SK-N-SH (cell line): ENCODE measurements around the gene PIP5KL1. TPM values are rescaled to one million over a fixed set of nuclear protein-coding genes. Genes with fewer than 3 reads are reported as not detected.

Experiments
- CTCF ChIA-PET: fragments of 300-600, 350-600 bp; formaldehyde crosslinking; extraction: SDS; loops from one replicate; lab custom pipeline; 2021; lab: Yijun Ruan, JAX
- POLR2A ChIA-PET: fragments of 350-600 bp; sonication (Branson Sonifier 250); formaldehyde crosslinking; extraction: SDS; loops from one replicate; lab custom pipeline; 2020; ENCODE audit warnings: antibody characterized with exemption, inconsistent platforms; lab: Yijun Ruan, JAX
- DNase-seq: peaks from one replicate; pipeline ENCODE4 v3.0.0; 2012
- H2AFZ ChIP-seq: fragments of 200-600 bp; sonication (generic); 2 replicates; pipeline ENCODE4 v1.8.1; 2016; ENCODE audit warnings: antibody characterized with exemption, mild to moderate bottlenecking, low read depth
- H3F3A ChIP-seq: fragments of 200-600 bp; sonication (generic); replicated peaks from 2 replicates; pipeline ENCODE3; 2016; ENCODE audit warnings: antibody characterized with exemption, mild to moderate bottlenecking; ENCODE audit not compliant: insufficient read depth
- H3K27ac ChIP-seq, 2 experiments: fragments of 200-500 bp in 1 of 2; fragments of 200-600 bp in 1 of 2; sonication (Bioruptor generic) in 1 of 2; sonication (generic), shearing (Covaris generic) in 1 of 2; 2 replicates each; pipeline versions ENCODE4 v1.5.1 to v1.6.1; 2014 to 2016; ENCODE audit warnings: low read depth in 2 of 2, inconsistent platforms in 1 of 2, low read length in 1 of 2, mild to moderate bottlenecking in 1 of 2, mixed read lengths in 1 of 2
- H3K27me3 ChIP-seq: fragments of 200-600 bp; sonication (generic), shearing (Covaris generic); 2 replicates; pipeline ENCODE4 v1.6.1; 2016; ENCODE audit warnings: mixed run types; ENCODE audit not compliant: insufficient read depth
- H3K36me3 ChIP-seq, 2 experiments: fragments of 200-500 bp in 1 of 2; fragments of 200-600 bp in 1 of 2; sonication (Bioruptor generic) in 1 of 2; sonication (generic) in 1 of 2; replicated peaks in 1 of 2; 2 replicates each; pipeline versions ENCODE3 to v1.5.1; 2014 to 2016; ENCODE audit warnings: low read length in 1 of 2, mild to moderate bottlenecking in 1 of 2; ENCODE audit not compliant: insufficient read depth in 2 of 2, control insufficient read depth in 1 of 2
- H3K4me1 ChIP-seq, 2 experiments: fragments of 200-500 bp in 1 of 2; fragments of 200-600 bp in 1 of 2; sonication (Bioruptor generic) in 1 of 2; sonication (generic), shearing (Covaris generic) in 1 of 2; 2 replicates each; pipeline versions ENCODE4 v1.5.1 to v1.6.1; 2014 to 2016; ENCODE audit warnings: low read depth in 1 of 2, low read length in 1 of 2, mixed run types in 1 of 2; ENCODE audit not compliant: insufficient read depth in 2 of 2, control insufficient read depth in 1 of 2
- H3K4me2 ChIP-seq: fragments of 200-600 bp; sonication (generic), shearing (Covaris generic); 2 replicates; pipeline ENCODE4 v1.6.1; 2017; ENCODE audit warnings: mixed run types
- H3K4me3 ChIP-seq, 2 experiments: fragments of 200-500 bp in 1 of 2; fragments of 200-600 bp in 1 of 2; sonication (Bioruptor generic) in 1 of 2; sonication (generic), shearing (Covaris generic) in 1 of 2; 2 replicates each; pipeline versions ENCODE4 v1.5.1 to v1.8.1; 2014 to 2016; ENCODE audit warnings: low read depth in 2 of 2, inconsistent platforms in 1 of 2, low read length in 1 of 2, mild to moderate bottlenecking in 1 of 2, mixed read lengths in 1 of 2, moderate library complexity in 1 of 2
- H3K79me2 ChIP-seq: fragments of 200-600 bp; sonication (generic); 2 replicates; pipeline ENCODE4 v1.8.1; 2017; ENCODE audit warnings: mild to moderate bottlenecking; ENCODE audit not compliant: insufficient read depth
- H3K9ac ChIP-seq: fragments of 200-600 bp; sonication (generic); 2 replicates; pipeline ENCODE4 v1.6.1; 2017; ENCODE audit warnings: mixed run types
- H3K9me2 ChIP-seq: fragments of 200-600 bp; sonication (generic); 2 replicates; pipeline ENCODE4 v1.6.1; 2017; ENCODE audit warnings: mixed run types
- H3K9me3 ChIP-seq: fragments of 200-600 bp; sonication (generic); 2 replicates; pipeline ENCODE4 v1.6.1; 2017; ENCODE audit warnings: mixed run types, mild to moderate bottlenecking, moderate library complexity
- H4K20me1 ChIP-seq: fragments of 200-600 bp; sonication (generic); 2 replicates; pipeline ENCODE4 v1.6.1; 2017; ENCODE audit warnings: mild to moderate bottlenecking, mixed run types; ENCODE audit not compliant: insufficient read depth
- EP300 ChIP-seq, 2 experiments: IDR thresholded peaks; 2 replicates each; pipeline versions ENCODE4 v1.4.0 to v1.6.1; 2012; ENCODE audit warnings: borderline replicate concordance in 1 of 2, low read depth in 1 of 2, low read length in 1 of 2
- FOXM1 ChIP-seq: IDR thresholded peaks from 2 replicates; pipeline ENCODE4 v1.4.0; 2012; ENCODE audit warnings: low read depth, mild to moderate bottlenecking
- JUND ChIP-seq: IDR thresholded peaks from 2 replicates; pipeline ENCODE4 v1.4.0; 2012
- MXI1 ChIP-seq: IDR thresholded peaks from 2 replicates; pipeline ENCODE4 v1.6.1; 2012; ENCODE audit warnings: mild to moderate bottlenecking, low read depth, low read length, improper control_type of control experiment
- NRF1 ChIP-seq: IDR thresholded peaks from 2 replicates; pipeline ENCODE4 v1.6.1; 2012; ENCODE audit warnings: low read depth, mild to moderate bottlenecking, low read length
- POLR2AphosphoS5 ChIP-seq: IDR thresholded peaks from 2 replicates; pipeline ENCODE4 v1.6.1; 2012; ENCODE audit warnings: low read depth, low read length
- RAD21 ChIP-seq: IDR thresholded peaks from 2 replicates; pipeline ENCODE4 v1.6.1; 2012; ENCODE audit warnings: mild to moderate bottlenecking, low read length
- SIN3A ChIP-seq: IDR thresholded peaks from 2 replicates; pipeline ENCODE4 v1.6.1; 2012; ENCODE audit warnings: low read depth, mild to moderate bottlenecking, low read length, moderate library complexity, borderline replicate concordance
- ZBTB33 ChIP-seq: IDR thresholded peaks from 2 replicates; pipeline ENCODE4 v1.4.0; 2012; ENCODE audit warnings: low read depth, borderline replicate concordance
- WGBS: methylation state at CpG from one replicate; pipeline ENCODE4 v1.1.6; 2017; ENCODE audit warnings: low lambda C conversion rate; 5-methylcytosine and 5-hydroxymethylcytosine counted together
- polyA plus RNA-seq, 3 experiments: library from polyadenylated mRNA; depleted of rRNA; stranded (reverse); fragments of >200 nt; gene quantifications; 2 replicates each; pipeline ENCODE4 v1.2.3, GENCODE V29; 2012
- TF ChIP-seq, protein P1 (sequence below): fragments of 150-350 bp; IDR thresholded peaks from 2 replicates; pipeline ENCODE4 v1.6.1; 2017; ENCODE audit warnings: antibody characterized with exemption, low read length, low read depth, borderline replicate concordance
- TF ChIP-seq, protein P2 (sequence below): IDR thresholded peaks from 2 replicates; pipeline ENCODE4 v1.4.0; 2012; ENCODE audit warnings: low read depth, borderline replicate concordance

PIP5KL1 gene
- polyA plus RNA-seq, 1 of the 3 experiments (the other 2 are of a cell fraction): 4.0 TPM

DNA sequence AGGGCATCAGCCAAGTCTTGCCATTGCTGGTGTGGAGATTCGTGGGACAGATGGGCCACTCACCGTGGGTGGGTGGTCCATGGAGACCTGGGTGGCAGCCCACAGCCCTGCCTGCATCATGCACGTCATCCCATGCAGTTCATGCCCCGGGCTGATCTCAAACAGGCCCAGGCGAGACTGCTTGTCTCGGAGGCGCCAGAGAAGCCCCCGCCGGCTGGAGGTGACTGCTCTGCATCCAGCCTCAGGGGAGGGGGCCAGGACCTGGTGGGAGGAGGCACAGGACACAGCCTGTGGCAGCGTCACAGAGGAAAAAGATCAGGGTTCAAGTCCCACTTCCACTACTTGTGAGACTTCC lies 975 bp downstream of the PIP5KL1 start:
- POLR2A ChIA-PET: interaction anchor here (0.5 to 1.1 kb wide), 3 partner anchors 116 to 296 kb away, joined by 3 read pairs; no protein-coding TSS in a partner anchor
- no peak for DNase-seq
- WGBS: 79% methylated on average over 2 of the region's 10 CpGs
- no peaks in the 10 kb centered on the region for H3K9me2 ChIP-seq
- H4K20me1 ChIP-seq: no peaks in the 10 kb centered on the region
- no peak overlapping the region for H3K27ac ChIP-seq
- no peaks in the 10 kb centered on the region for H3K27me3 ChIP-seq
- peaks cover 15% of the 10 kb centered on the region; the same call in 1 of the 2 replicates for H3K79me2 ChIP-seq
- no peak overlapping the region for H3K4me2 ChIP-seq
- H3K4me1 ChIP-seq: peaks cover 5 to 23% of the 10 kb centered on the region in 2 experiments; a peak in 3 of 4 replicates
- H3F3A ChIP-seq: peaks cover 26% of the 10 kb centered on the region
- no peaks in the 10 kb centered on the region for H3K9me3 ChIP-seq
- TF ChIP-seq EP300 (IDR thresholded peaks at IDR 0.05; ENCODE audit: borderline replicate concordance in 1 of 2, low read depth in 1 of 2, low read length in 1 of 2): no peak
- TF ChIP-seq, protein P1, sequence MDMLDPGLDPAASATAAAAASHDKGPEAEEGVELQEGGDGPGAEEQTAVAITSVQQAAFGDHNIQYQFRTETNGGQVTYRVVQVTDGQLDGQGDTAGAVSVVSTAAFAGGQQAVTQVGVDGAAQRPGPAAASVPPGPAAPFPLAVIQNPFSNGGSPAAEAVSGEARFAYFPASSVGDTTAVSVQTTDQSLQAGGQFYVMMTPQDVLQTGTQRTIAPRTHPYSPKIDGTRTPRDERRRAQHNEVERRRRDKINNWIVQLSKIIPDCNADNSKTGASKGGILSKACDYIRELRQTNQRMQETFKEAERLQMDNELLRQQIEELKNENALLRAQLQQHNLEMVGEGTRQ: no peak
- no peak for TF ChIP-seq JUND
- TF ChIP-seq NRF1: no peak
- no peak for TF ChIP-seq MXI1
- TF ChIP-seq POLR2AphosphoS5: no peak
- TF ChIP-seq ZBTB33: no peak
- TF ChIP-seq, protein P2, sequence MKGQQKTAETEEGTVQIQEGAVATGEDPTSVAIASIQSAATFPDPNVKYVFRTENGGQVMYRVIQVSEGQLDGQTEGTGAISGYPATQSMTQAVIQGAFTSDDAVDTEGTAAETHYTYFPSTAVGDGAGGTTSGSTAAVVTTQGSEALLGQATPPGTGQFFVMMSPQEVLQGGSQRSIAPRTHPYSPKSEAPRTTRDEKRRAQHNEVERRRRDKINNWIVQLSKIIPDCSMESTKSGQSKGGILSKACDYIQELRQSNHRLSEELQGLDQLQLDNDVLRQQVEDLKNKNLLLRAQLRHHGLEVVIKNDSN: no peak
- no peak for TF ChIP-seq RAD21
- no peak for TF ChIP-seq FOXM1
- no peak for TF ChIP-seq SIN3A
- no peak overlapping the region for H2AFZ ChIP-seq
- CTCF ChIA-PET: interaction anchor here (1.2 to 2.1 kb wide), 8 partner anchors 8 to 188 kb away, joined by 3 to 13 read pairs (median 7); no protein-coding TSS in a partner anchor
- no peak overlapping the region for H3K9ac ChIP-seq
- H3K4me3 ChIP-seq: no peak overlapping the region
- H3K36me3 ChIP-seq: peaks cover 0 to 3% of the 10 kb centered on the region in 2 experiments

GRCh38 chr9:127928676-127929624 lies 1.6 kb downstream of the PIP5KL1 start:
- TF ChIP-seq, protein P2: no peak
- ChIA-PET POLR2A (interaction anchor here (1.3 kb wide), 1 partner anchor 32 kb away, joined by 4 read pairs; no protein-coding TSS in a partner anchor), CTCF (interaction anchor here (0.5 to 2.1 kb wide), 6 partner anchors 7 to 194 kb away, joined by 3 to 13 read pairs (median 6); partner anchors contain the start of gene TOR2A)
- H3K9ac ChIP-seq: no peak overlapping the region
- H3K9me2 ChIP-seq: no peaks in the 10 kb centered on the region
- H3K27me3 ChIP-seq: no peaks in the 10 kb centered on the region
- peaks cover 0 to 3% of the 10 kb centered on the region in 2 experiments for H3K36me3 ChIP-seq
- no peak for DNase-seq
- peaks cover 31% of the 10 kb centered on the region for H3F3A ChIP-seq
- WGBS: 91% methylated on average over 7 of the region's 11 CpGs
- no peak overlapping the region for H2AFZ ChIP-seq
- peaks cover 8 to 20% of the 10 kb centered on the region in 2 experiments; a peak in 3 of 4 replicates for H3K4me1 ChIP-seq
- H3K4me2 ChIP-seq: no peak overlapping the region
- no peaks in the 10 kb centered on the region for H3K9me3 ChIP-seq
- H3K79me2 ChIP-seq: peaks cover 9% of the 10 kb centered on the region; the same call in 1 of the 2 replicates
- no peaks in the 10 kb centered on the region for H4K20me1 ChIP-seq
- no peak overlapping the region for H3K27ac ChIP-seq
- no peak overlapping the region for H3K4me3 ChIP-seq
